HG03575 (cell line): ENCODE data around the gene CH25H.
"Not testable (repeated sequence)": the region's sequence is repeated elsewhere in the genome, so short reads cannot be mapped to it uniquely, and the experiment has no call there.

Experiments used
- ATAC-seq: cut with Tn5 transposase; IDR thresholded peaks from one replicate; pipeline ENCODE4 v1.9.1; 2021; ENCODE audit not compliant: unreplicated experiment, insufficient number of reproducible peaks, low FRiP score; ENCODE audit errors: extremely low read depth

The CH25H gene

GRCh38 chr10:89206402-89207180 is 526 bp downstream of the CH25H start:
- no peak for ATAC-seq

- no peak for ATAC-seq
Measured at GRCh38 chr10:89204621-89205185, 2.4 kb downstream of the CH25H start.

- ATAC-seq = no peak
Measured at GRCh38 chr10:89203237-89203636, 3.9 kb downstream of the CH25H start.

- no peak for ATAC-seq
Measured at GRCh38 chr10:89202033-89202425, 5.1 kb downstream of the CH25H start.

- ATAC-seq = no peak
Measured at GRCh38 chr10:89201345-89202032, 5.6 kb downstream of the CH25H start.

GRCh38 chr10:89197473-89197872 is 9.6 kb downstream of the CH25H start:
- no peak for ATAC-seq

- ATAC-seq = not testable (repeated sequence)
Measured at GRCh38 chr10:89191301-89191700, 15.8 kb downstream of the CH25H start.

- ATAC-seq = no peak
Measured at GRCh38 chr10:89189211-89189734, 17.8 kb downstream of the CH25H start.

GRCh38 chr10:89185658-89186057 is 21.5 kb downstream of the CH25H start:
- no peak for ATAC-seq

- ATAC-seq = no peak
Measured at GRCh38 chr10:89184638-89185037, 22.5 kb downstream of the CH25H start.

- no peak for ATAC-seq
Measured at GRCh38 chr10:89183571-89183970, 23.5 kb downstream of the CH25H start.

GRCh38 chr10:89182894-89183293 is 24.2 kb downstream of the CH25H start:
- no peak for ATAC-seq

- no peak for ATAC-seq
Measured at GRCh38 chr10:89175816-89176215, 31.3 kb downstream of the CH25H start.

GRCh38 chr10:89173075-89173474 is 34.0 kb downstream of the CH25H start:
- no peak for ATAC-seq

- no peak for ATAC-seq
Measured at GRCh38 chr10:89171996-89172395, 35.1 kb downstream of the CH25H start.

- ATAC-seq = no peak
Measured at GRCh38 chr10:89171263-89171872, 35.7 kb downstream of the CH25H start.

GRCh38 chr10:89168354-89168900 is 38.7 kb downstream of the CH25H start:
- ATAC-seq = not testable (repeated sequence)

- no peak for ATAC-seq
Measured at GRCh38 chr10:89167915-89168314, 39.2 kb downstream of the CH25H start.

- ATAC-seq = no peak
Measured at GRCh38 chr10:89165923-89166322, 41.2 kb downstream of the CH25H start.
